Right lung (tissue), 5 donors: Measurements from ENCODE around the gene UBL4B. TPM values are rescaled to one million over a fixed set of nuclear protein-coding genes. Genes with fewer than 3 reads are reported as not detected.

Source experiments
- DNase-seq, 2 donors: peaks; one replicate each; pipeline ENCODE4 v3.0.0-alpha.2; 2013
- polyA plus RNA-seq, 5 donors: library from polyadenylated mRNA; unstranded; fragments of 120-200 nt; gene quantifications; one replicate each; pipeline versions ENCODE4 v1.2.1 to v1.2.3, GENCODE V29; 2013; ENCODE audit warnings: inconsistent platforms in 1 of 5, low replicate concordance in 1 of 5; ENCODE audit not compliant: insufficient read length in 5 of 5, insufficient read depth in 1 of 5

The UBL4B gene
- polyA plus RNA-seq, 5 donors: not detected

DNA sequence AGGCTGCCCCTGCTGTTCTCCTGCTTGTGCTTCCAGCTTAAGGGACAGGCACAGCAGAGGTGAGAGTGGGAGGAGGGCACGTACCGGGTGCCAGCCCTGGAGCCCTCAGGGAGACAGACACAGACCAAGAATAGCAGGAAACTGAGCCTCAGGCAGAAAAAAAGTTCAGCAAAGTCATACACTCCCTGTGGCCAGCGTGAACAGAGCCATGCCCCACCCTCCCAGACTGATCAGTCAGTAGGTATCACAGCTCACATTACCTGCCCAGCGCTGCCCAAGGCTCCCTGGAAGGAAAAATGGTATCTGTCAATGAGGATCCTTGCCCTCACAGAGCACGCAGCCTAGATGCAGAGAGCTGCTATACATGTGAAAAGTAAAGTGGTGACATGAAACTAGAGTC is 1.3 kb downstream of the UBL4B start:
- no peak for DNase-seq

DNA sequence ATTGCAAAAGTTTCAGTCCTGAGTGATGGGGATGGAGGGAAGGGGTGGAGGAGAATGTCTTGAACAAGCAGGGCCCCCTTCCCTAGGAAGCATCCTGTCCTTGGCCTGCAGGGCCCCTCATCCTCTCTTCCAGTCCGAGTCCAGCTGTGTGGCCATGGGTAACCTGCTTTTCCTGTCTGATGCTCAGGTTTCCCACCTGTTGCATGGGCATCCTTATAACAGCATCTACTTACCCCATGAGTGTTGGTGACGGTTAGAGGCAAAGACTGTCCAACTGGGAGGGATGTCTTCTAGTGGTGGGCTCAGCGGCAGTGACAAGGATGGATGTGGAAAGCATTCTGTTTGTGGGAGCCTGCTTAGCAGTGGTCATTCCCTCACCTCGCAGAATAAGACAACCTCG is 1.9 kb downstream of the UBL4B start:
- no peak for DNase-seq

DNA sequence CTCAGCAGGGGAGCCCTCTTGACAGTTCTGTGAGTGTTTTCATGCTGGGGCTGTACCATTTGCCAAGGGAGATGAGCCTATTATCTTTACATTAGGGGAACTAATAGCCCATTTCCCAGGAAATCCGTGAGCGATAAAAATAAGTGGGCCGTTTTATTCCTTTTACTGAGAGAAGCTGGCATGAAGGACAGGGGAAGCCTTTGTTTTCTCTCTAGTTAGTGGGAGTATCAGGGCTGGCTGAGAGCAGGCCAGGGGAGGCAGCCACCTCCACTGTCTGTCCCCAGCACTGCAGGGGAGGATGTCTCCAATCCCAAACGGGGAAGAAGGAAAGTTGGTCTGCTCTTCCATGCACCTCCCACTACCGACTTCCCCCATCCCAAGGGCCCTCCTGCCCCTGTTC is 2.5 kb downstream of the UBL4B start:
- no peak for DNase-seq

DNA sequence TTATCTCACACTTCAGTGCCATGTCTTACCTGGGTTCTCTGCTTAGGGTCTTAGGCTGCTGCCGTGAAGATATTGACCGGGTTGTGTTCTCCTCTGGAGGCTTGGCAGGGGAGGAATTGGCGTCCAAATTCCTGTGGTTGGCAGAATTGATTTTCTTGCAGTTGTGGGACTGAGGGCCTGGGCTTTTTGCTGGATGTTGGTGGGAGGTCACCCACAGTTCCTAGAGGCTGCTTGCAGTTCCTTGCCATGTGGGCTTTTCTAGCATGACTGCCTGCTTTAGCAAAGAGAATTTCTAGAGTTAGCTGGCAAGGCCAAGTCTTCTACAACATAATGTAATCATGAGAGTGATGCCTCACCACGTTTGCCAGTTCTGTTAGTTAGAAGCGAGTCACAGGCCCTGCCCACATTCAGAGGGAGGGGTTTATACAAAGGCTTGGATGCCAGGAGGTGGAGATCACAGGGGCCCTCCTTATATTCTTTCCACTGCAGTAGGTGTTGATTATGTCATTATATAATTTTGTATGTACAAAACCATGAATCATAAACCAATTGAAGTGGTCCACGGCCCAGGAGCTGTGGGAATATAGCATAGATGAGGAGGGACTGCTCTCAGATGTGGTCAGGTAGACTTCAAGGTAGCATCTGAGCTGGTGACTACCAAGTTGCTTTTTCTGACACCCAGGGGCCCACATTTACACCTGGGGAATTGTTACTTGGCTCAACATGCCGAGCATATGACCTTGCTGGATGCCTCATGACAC is 6.6 kb downstream of the UBL4B start:
- DNase-seq: no peak

DNA sequence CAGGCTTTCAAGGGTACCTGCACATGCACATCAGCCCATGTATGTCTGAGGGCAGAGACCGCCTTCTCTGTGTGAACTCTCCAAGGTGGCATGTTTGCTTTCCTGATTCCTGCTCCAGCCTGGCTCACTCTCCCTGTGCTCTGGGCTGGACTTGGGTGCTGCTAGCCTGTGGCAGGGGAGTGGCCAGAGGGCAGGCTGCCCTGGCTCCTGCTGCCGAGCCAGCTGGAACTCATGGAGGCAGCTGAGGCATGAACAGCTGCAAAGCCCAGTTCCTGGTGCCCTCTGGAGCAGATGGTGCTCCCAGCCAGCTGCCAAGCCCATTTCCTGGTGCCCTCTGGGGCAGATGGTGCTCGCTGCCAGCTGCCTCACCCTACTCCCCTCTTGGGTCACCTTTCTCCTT is 7.6 kb downstream of the UBL4B start:
- DNase-seq: no peak

DNA sequence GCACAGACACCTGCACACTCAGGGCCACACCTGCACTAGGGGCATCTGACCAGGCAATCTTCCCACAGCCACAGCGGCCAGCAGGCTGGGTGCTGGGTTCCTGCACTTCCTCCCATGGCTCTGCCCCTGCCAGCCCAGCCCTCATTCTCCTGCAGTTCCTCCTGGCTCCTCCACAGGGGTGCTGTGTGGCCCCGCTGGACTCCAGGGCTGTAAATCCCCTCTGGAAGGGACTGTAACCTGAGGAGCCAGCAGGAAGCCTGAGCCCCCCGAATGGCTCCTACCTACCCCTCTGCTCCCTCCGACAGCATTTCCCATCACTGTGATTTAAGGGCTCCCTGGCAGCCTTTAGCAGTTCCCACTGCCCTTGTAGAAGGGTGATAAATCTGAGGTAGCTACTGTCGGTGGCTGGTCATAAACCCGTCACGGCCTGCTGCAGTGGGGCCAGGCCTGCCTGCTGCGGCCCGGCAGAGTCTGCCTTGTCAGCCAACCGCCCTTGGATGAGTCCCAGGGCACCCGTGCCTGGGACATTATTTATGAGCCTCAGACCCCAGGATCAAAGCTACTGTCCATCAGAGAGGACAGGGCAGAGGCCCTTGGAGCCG is 8.8 kb downstream of the UBL4B start:
- DNase-seq: no peak

DNA sequence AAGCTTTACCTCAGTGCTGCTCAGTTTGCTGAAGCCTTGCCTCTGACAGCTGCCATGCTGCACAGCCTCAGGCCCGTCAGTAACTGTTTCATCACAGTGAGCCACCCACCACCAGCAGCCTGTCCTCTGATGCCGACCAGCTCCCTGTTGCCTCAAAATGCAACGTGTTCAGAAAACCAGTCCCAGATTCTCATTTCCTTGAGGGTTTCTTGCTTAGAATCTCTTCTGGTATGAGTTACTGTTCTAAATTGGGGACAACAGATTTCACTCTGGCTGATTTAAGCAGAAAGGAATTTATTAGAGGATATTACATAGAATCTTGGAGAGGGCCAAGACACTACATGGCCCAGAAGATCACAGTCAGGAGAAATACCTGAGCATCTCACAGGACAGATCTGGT is 11.0 kb downstream of the UBL4B start:
- no peak for DNase-seq

DNA sequence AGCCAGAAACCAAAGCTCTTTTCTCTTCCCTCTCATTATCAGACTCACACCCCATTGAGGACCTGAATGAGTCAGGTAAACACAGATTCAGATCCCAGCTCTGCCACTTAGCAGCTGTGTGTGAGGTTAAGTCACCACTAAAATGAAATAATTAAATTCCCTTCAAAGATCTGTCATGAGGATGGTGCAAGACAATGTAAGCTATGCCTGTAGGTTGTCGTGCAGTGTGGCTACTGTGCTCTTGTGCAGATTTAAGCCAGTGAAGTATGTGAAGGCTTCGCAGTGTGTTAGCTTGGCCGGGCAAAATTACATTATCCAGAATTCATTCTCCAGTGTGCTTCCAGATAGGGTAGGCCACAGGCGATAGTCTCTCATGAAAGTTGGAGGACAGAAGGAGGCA is 13.6 kb downstream of the UBL4B start:
- DNase-seq: no peak

DNA sequence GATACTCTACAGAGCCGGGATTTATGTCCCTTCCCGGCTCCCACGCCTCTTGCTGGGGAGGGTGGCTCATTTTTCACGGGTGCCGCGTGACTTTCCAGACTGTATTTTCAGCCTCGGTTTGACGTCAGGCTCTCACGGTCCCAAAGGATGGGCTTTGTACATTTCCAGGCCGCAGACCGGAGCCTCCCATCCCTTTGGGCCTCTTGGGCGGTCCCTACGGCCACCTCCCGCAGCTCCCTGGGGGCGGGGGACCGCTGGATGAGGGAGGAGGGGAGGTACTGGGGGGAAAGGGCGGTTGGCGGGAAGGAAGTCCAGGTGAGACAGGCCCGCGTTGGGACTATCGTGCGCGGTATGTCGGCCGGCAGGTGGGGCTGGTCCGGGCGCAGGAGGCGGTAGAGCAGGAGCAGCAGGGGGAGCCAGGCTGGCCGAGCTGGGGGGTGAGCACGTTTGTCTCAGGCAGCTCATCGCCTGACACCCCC is 17.9 kb downstream of the UBL4B start:
- no peak for DNase-seq

DNA sequence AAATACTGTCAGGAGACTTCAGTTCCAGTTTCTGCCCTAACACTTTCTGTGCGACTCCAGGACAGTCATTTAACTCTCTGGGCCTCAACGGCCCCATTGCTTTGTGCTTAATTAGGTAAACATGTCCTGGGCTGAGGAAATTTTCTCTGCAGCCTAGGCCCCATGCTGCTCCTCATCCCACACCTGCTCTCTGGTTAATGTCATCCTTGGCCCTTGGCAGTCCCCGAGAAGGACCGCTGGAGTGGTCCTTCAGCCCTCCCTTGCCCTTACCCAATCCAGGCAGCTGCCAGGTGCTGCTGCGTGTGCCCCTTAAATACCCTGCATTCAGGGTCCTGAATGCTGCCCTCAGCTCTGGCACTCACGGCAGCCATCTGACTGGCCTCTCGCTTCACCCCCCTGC is 18.7 kb downstream of the UBL4B start:
- DNase-seq: no peak

DNA sequence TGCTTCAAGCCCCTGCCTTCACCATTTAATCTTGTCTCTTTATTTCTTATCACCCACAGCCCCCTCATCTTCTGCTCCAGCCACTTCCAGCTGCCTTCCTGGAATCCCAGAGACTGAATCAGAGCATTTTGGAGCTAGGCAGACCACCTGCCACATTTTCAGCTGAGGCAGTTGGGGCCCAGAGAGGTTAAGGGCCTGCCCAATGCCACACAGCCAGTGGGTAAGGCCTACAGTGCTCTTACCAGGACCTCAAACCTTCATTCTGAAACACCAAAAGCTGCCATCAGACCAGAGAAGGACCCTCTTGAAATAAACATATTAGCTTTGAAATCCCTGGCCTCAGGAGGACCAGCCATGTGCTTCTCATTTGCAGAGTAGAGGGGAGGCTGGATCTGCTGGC is 20.4 kb downstream of the UBL4B start:
- DNase-seq: no peak

DNA sequence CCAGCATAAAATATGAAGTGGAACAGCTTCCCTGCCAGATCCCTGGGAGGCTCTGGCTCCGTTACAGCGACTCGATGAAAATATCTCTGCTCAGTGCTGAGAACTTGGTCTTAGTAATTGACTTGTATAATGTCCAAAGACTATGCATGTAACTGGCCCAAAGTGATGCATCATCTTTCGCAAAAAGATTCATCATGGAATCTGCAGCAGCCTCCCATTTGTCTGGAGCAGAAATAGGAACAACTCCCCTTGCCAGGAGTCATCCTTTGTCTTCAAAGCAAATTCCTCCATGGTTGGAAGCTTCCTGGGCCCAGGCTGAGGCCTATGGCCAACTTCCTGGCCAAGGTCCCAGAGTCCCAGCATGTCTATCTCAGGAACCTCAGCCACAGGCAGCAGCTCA is 21.2 kb downstream of the UBL4B start:
- DNase-seq: no peak

DNA sequence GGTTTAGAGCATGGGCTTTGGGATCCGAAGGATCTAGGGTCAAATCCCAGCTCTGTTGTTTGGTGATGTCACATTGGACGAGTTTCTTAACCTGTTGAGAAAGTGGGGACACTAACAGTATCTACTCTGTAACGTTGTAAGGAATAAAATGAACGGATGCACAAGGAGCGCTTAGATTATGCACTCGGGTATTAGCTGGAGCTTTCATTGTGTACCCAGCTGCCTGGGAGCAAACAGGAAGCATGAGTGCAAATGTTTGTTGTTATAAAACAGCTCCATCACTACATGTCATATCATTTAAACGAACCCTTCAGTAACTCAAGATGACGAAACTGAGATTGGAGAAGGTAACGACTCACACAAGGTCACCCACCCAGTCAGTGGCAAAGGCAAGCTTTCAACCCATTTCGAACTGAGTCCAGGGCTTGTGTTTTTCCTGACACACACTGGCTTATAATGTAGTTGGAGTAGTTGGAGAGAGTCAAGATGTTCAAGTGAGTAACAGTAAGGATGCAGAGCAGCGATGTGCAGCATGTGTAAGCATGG is 21.9 kb downstream of the UBL4B start:
- no peak for DNase-seq

DNA sequence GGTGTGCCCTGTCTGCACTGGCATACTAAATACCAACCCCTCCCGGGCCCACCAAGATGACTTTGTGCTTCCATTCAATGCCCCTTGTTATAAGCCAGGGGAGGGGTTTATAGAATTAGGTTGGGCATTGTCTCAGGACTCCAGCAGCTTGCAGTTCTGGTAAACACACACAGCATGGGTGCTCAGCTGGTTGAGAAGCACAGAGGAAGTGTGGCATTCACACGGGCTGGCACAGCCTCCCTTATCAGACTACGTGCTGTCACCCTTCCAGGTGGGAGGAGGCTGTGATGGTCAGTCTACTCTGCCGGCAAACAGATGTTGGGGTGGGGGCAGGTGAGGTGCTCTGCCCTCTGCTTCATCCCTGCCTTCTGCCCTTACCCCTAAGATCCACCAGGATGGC is 23.0 kb downstream of the UBL4B start:
- no peak for DNase-seq

DNA sequence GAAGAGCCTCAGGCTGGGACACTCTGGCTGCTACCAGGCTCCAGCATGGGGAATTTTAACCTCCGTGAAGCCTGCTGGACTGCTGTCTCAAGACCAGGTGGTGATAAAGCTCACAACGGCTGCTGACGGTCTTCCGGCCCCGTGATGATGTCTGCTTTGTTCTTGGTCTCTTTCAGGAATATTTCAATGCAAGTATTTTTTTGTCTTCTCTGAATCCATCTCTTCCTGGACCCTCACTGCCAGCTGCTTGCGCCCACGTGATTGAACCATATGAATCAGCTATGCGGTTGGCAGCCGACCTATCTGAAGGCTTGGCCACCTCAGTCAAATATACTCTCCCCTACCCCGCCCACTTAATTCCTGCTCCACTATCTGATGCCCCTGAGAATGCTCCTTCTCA is 23.4 kb downstream of the UBL4B start:
- DNase-seq: no peak

DNA sequence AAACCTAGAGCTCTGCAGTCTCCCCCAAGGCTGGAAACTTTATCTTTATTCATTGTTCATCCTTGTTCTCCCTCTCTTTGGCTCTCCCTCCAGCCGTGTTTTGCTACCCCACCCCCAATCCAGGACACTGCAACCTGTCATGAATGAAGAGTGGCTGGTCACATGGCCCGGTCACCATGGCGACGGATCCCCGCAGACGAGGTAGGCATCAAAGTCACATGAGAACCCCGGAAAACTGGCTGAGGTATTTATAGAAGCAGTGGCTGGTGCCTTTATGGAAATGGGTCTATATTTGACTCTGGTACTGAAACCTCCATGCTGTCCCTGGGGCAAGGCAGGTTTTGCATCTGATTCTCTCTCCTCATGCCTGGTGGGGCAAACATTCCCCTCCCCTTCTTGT is 24.7 kb downstream of the UBL4B start:
- no peak for DNase-seq

DNA sequence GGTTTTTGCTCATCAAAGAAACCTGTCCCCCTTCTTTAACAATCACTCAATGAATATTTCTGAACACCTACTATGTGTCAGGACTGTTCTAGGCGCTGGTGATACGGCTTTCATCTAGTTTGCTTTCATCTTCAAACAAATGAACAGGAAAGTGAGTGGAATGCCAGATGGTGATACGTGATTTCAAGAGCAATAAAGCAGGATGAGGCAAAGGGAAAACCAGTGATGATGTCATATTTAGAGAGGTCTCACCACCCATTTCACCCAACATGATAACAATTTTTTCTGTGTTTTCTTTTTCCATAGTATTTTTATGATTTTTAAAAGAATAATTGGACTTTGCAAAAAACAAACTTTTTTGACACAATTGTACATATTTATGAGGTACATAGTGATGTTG is 26.7 kb downstream of the UBL4B start:
- no peak for DNase-seq

DNA sequence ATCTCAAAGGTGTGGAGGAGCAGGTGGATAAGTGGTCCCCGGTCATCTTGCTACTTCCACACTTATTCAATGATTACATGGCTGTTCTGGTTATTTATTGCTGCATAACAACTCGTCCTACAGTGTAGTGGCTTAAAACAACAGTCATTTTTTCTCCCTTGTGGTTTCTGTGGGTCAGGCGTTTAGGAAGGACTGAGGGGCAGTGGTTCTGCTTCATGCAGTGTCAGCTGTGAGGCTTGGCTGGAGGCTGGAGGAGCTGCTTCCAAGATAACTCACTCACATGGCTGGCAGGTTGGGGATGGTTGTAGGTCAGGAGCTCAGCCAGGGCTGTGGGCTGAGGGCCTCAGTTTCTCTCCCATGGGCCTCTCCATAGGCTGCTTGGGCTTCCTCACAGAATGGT is 32.1 kb downstream of the UBL4B start:
- DNase-seq: no peak

DNA sequence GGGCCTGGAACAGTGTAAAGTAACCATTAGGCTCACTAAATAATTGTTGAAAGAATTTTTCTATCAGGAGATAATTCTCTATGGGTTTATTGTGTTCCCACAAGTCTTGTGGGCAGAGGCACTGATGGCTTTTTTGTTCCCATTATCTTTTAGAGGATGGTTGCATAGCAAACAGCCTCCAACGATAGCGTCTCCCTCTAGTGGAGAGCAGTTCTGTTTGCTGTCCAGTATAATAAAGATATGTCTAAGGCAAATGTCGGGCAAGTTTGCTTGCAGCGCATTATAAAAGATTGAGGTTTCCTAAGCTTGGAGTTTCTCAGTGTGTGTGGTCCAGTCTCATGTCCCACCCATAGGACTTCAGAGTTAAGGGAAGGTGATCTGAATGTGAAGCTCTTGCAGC is 36.7 kb downstream of the UBL4B start:
- no peak for DNase-seq

DNA sequence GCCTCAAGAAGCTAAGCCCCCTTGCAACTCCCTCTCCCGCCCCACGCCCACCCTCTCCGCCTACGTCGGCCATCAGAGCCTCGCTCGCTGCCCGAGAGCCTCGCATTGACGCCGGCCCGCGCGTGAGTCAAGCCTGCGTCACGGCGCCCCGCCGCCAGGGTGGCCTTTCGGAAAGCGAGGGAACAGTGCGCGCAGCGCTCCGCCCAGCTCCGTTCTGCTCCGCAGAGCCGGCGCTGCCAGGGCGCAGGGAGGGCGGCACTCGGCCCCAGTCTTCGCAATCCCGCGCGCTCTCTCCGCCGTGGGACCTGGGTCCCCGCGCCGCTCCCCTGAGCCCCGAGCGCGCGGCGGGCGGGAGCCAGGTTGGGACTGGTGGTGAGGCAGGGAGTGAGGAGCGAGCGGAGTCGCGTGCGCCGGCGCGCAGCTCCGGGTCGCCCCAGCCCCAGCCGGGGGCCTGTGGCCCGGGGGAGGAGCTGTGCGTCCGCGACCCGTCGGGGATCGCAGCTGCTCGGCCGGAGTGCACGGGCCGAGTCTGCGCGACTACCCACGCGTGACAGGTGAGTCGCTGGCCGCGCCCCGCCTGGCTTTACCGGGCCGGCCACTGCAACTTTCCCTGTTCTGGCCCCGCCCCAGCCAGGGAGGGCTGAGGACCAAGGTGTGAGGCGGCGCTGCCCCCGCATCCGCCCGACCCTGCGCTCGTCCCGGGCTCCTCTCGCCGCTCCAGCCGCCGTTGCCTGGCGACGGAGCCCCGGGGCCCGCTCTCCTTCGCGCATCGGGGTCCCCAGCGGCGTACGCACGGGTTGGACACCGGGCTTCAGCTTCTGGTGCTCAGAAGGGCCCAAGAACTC is 38.3 kb downstream of the UBL4B start, which contains the start of gene SLC6A17:
SLC6A17 (plus strand) TSS at position 165 of the 845 bp plus-strand sequence. CDS start 16,436 bp downstream, outside the sequence.
- DNase-seq: no peak

DNA sequence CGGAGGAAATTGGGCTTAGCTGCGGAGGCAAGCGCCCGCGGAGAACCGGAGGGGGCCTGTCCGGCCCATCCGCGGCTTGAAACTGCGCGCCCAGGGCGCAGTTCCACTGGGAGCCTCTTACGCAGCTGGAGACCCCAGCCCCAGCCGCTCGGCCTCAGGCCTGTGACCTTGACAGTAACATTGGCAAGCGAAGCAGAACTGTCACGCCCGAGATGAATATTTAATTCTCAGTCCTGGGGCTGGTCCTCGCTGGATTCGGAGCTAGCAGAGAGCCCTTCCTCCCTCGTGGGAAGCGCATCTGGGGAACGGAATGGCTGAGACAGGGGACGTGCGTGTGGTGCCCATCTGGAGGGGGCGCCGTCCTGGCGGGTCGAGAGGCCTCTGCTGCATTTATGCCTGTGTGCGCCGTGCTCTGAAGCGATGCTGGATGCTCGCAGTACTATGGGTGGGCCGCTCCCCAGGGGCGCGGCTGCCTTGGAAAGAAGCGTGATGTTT is 39.0 kb downstream of the UBL4B start:
- no peak for DNase-seq

DNA sequence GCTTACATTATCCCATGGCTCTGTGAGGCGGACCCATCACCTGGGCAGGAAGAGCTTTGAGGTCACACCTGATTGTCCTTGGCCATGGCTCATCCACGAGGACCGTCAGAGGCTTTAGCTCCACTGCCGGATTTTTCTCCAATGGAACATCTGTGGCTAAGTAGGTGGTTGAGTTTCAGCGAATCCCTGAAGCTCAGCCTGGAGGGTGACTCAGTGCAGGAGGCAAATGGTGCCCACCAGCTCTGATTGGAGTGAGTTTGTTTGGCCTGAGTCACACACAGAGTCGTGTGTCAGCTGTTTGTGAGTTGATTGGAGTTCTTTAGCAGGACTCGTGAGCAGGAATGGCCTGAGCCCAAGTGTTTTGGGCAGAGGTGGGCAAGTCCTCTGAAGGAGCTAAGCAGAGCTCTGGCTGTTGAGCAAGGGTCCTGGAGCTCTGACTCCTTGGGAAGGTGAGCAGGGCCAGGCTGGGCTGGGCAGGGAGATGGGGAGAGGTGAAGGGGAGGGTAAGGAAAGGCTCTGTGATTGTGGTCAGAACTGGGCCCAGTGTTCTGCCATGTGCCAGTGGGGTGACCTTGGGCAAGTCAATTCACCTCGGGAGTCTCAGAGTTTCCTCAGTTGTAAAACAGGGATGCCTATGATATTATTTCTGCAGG is 40.0 kb downstream of the UBL4B start:
- no peak for DNase-seq
